Progenitor cell of endocrine pancreas (in vitro differentiated cells): ENCODE measurements around the gene GINS2. TPM values are rescaled to one million over a fixed set of nuclear protein-coding genes. Genes with fewer than 3 reads are reported as not detected.

ENCODE experiments used
- DNase-seq: peaks from one replicate; pipeline ENCODE4 v3.0.0; 2021; ENCODE audit warnings: low spot score; ENCODE audit not compliant: unreplicated experiment
- H3K27ac Mint-ChIP-seq: 2 replicates; pipeline ENCODE4 v1.8.0; 2021; ENCODE audit warnings: mild to moderate bottlenecking, moderate library complexity, mixed read lengths
- H3K27me3 Mint-ChIP-seq: 2 replicates; pipeline ENCODE4 v1.8.0; 2021; ENCODE audit warnings: mixed read lengths
- H3K36me3 Mint-ChIP-seq: 2 replicates; pipeline ENCODE4 v1.8.0; 2022; ENCODE audit warnings: mixed read lengths; ENCODE audit not compliant: insufficient read depth
- H3K4me1 Mint-ChIP-seq: 2 replicates; pipeline ENCODE4 v1.8.0; 2021; ENCODE audit warnings: low read depth, mixed read lengths
- H3K4me3 Mint-ChIP-seq: 2 replicates; pipeline ENCODE4 v1.8.0; 2021; ENCODE audit warnings: low read depth, mild to moderate bottlenecking, moderate library complexity, mixed read lengths
- H3K9me3 Mint-ChIP-seq: 2 replicates; pipeline ENCODE4 v1.8.0; 2021; ENCODE audit warnings: low read depth, mixed read lengths
- total RNA-seq: library from RNA; stranded (reverse); gene quantifications from 2 replicates; pipeline ENCODE4 v1.2.1, GENCODE V29; 2021
- TF ChIP-seq, protein P1 (sequence below): fragments of 200-600 bp; sonication (generic); IDR thresholded peaks from one replicate; pipeline ENCODE4 v1.5.0; 2021; ENCODE audit warnings: antibody characterized with exemption, mild to moderate bottlenecking; ENCODE audit not compliant: unreplicated experiment

Gene GINS2
- total RNA-seq, 1 donor from 2014 or later: 22.3 TPM

DNA sequence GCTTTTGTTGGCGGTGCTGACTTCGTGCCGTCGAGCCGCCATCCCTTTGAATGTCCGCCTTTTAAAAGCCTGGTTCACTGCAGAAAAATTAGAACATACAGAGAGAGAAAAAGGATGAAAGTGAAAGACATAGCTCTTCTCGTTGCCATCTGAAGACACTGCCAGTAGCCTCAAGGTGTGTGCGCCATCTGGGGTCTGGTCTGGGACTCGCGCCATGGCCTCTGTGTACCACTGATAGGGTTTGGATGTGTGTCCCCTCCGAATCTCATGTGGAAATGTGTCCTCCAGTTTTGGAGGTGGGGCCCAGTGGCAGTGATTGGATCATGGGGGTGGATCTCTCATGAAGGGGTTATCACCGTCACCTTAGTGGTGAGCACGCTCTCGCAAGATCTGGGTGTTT lies 60.1 kb downstream of the GINS2 start:
- TF ChIP-seq, protein P1, sequence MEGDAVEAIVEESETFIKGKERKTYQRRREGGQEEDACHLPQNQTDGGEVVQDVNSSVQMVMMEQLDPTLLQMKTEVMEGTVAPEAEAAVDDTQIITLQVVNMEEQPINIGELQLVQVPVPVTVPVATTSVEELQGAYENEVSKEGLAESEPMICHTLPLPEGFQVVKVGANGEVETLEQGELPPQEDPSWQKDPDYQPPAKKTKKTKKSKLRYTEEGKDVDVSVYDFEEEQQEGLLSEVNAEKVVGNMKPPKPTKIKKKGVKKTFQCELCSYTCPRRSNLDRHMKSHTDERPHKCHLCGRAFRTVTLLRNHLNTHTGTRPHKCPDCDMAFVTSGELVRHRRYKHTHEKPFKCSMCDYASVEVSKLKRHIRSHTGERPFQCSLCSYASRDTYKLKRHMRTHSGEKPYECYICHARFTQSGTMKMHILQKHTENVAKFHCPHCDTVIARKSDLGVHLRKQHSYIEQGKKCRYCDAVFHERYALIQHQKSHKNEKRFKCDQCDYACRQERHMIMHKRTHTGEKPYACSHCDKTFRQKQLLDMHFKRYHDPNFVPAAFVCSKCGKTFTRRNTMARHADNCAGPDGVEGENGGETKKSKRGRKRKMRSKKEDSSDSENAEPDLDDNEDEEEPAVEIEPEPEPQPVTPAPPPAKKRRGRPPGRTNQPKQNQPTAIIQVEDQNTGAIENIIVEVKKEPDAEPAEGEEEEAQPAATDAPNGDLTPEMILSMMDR: peak; percentile 15
- no peaks in the 10 kb centered on the region for H3K27me3 Mint-ChIP-seq
- H3K27ac Mint-ChIP-seq: peak overlapping the region; percentile 59
- H3K9me3 Mint-ChIP-seq: no peaks in the 10 kb centered on the region
- peaks cover 37% of the 10 kb centered on the region for H3K4me1 Mint-ChIP-seq
- H3K4me3 Mint-ChIP-seq: no peak overlapping the region
- peaks cover 11% of the 10 kb centered on the region for H3K36me3 Mint-ChIP-seq
- DNase-seq: no peak

- peaks cover 11% of the 10 kb centered on the region for H3K36me3 Mint-ChIP-seq
- TF ChIP-seq, protein P1: no peak
- no peak for DNase-seq
- no peaks in the 10 kb centered on the region for H3K27me3 Mint-ChIP-seq
- H3K4me3 Mint-ChIP-seq: no peak overlapping the region
- H3K27ac Mint-ChIP-seq: peak overlapping the region; percentile 59
- H3K9me3 Mint-ChIP-seq: no peaks in the 10 kb centered on the region
- H3K4me1 Mint-ChIP-seq: peaks cover 40% of the 10 kb centered on the region
Measured at GRCh38 chr16:85628265-85628556, 60.5 kb downstream of the GINS2 start.

DNA sequence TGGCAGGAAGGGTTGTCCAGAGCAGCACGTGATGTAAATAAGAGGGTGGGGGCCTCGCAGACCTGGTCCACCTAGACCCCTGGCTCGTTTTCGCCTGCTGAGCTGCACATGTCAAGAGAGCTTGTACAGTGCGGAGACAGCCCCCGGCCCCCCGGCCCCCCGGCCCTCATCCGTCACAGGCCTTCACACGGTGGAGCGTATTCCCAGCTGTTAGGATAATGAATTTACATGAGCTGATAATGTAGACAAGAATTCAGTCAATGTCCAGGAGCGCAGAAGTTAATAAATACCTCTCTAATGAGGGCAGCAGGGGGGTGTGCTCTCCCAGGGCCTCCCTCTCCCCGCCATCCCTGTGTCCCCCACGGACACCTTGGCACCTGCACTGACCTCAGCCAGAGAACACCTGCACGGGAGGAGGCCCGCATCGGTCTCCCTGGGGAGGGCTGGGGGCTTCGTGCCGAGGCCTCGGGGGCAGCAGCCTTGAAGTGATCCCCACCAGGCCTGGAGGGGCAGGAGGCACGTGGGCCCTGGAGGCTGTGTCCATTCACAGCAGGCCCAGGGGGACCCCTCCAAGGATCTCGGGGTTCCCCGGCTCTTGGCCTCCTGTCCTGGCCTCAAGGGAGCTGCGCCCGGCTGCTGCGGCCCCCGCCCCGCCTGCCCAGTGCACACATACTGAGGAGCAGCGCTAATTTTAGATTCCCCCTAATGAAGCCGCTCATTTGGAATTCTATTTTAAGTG lies 61.1 kb downstream of the GINS2 start:
- Mint-ChIP-seq H3K27ac (peak overlapping the region; percentile 84), H3K36me3 (peaks cover 11% of the 10 kb centered on the region), H3K4me3 (no peak overlapping the region), H3K4me1 (peaks cover 44% of the 10 kb centered on the region), H3K9me3 (no peaks in the 10 kb centered on the region), H3K27me3 (no peaks in the 10 kb centered on the region)
- TF ChIP-seq, protein P1: no peak
- DNase-seq: no peak

GRCh38 chr16:85627089-85627488 lies 61.7 kb downstream of the GINS2 start:
- no peaks in the 10 kb centered on the region for H3K9me3 Mint-ChIP-seq
- H3K27ac Mint-ChIP-seq: peak overlapping the region; percentile 84
- no peaks in the 10 kb centered on the region for H3K27me3 Mint-ChIP-seq
- peaks cover 48% of the 10 kb centered on the region for H3K4me1 Mint-ChIP-seq
- TF ChIP-seq, protein P1: no peak
- no peak for DNase-seq
- peaks cover 11% of the 10 kb centered on the region for H3K36me3 Mint-ChIP-seq
- no peak overlapping the region for H3K4me3 Mint-ChIP-seq

Other genes starting within 250 kb of the GINS2 start
- gene GSE1, start 75.6 kb downstream of the GINS2 start, total RNA-seq: 136 and 143 TPM in 2 replicates
- gene C16orf74, start 62.1 kb upstream of the GINS2 start, total RNA-seq: 0.42 and 0.65 TPM in 2 replicates
- gene EMC8, start 110.6 kb upstream of the GINS2 start, total RNA-seq: 45.2 and 48.7 TPM in 2 replicates
- 466 and 513 TPM in 2 replicates for gene COX4I1, start 110.7 kb upstream of the GINS2 start, total RNA-seq
- 2.0 TPM in 2 replicates for gene IRF8, start 210.2 kb upstream of the GINS2 start, total RNA-seq